Stimulated activated CD8-positive, alpha-beta memory T cell treated with anti-CD3 and anti-CD28 coated beads, Interleukin-15, amount 100 ng/mL, for 24 hours (primary cell): ENCODE measurements around the gene FAM222A.

ENCODE experiments used
- DNase-seq: peaks from one replicate; pipeline ENCODE4 v3.0.0-alpha.2; 2020; ENCODE audit warnings: low read depth

Gene FAM222A

GRCh38 chr12:109724321-109724892 lies 10.8 kb downstream of the FAM222A start:
- DNase-seq, result no peak

GRCh38 chr12:109725321-109726105 lies 11.9 kb downstream of the FAM222A start:
- DNase-seq, result no peak

GRCh38 chr12:109726106-109726497 lies 12.5 kb downstream of the FAM222A start:
- DNase-seq, result no peak

- DNase-seq, result no peak
Observed at GRCh38 chr12:109726511-109727038, 12.9 kb downstream of the FAM222A start.

GRCh38 chr12:109727039-109727723 lies 13.6 kb downstream of the FAM222A start:
- DNase-seq, result no peak

- DNase-seq, result no peak
Observed at GRCh38 chr12:109727746-109728726, 14.4 kb downstream of the FAM222A start.

- DNase-seq, result no peak
Observed at GRCh38 chr12:109728921-109729320, 15.3 kb downstream of the FAM222A start.

GRCh38 chr12:109729371-109729781 lies 15.8 kb downstream of the FAM222A start:
- no peak for DNase-seq

GRCh38 chr12:109729801-109730200 lies 16.2 kb downstream of the FAM222A start:
- DNase-seq, result no peak

- no peak for DNase-seq
Observed at GRCh38 chr12:109730306-109731145, 16.9 kb downstream of the FAM222A start.

GRCh38 chr12:109731231-109731731 lies 17.7 kb downstream of the FAM222A start:
- no peak for DNase-seq

- no peak for DNase-seq
Observed at GRCh38 chr12:109731806-109732205, 18.2 kb downstream of the FAM222A start.

GRCh38 chr12:109732321-109733305 lies 19.0 kb downstream of the FAM222A start:
- no peak for DNase-seq

GRCh38 chr12:109734219-109735000 lies 20.8 kb downstream of the FAM222A start:
- no peak for DNase-seq

- DNase-seq, result no peak
Observed at GRCh38 chr12:109735051-109735521, 21.5 kb downstream of the FAM222A start.

GRCh38 chr12:109735825-109736551 lies 22.4 kb downstream of the FAM222A start:
- DNase-seq, result no peak

- no peak for DNase-seq
Observed at GRCh38 chr12:109736552-109737108, 23.0 kb downstream of the FAM222A start.
